ENCODE results near the gene NF2. TPM values are rescaled to one million over a fixed set of nuclear protein-coding genes. Genes with fewer than 3 reads are reported as not detected.

NF2 gene
- total RNA-seq, 2 donors from 2014 or later, result 45.7 to 51.4 TPM

DNA sequence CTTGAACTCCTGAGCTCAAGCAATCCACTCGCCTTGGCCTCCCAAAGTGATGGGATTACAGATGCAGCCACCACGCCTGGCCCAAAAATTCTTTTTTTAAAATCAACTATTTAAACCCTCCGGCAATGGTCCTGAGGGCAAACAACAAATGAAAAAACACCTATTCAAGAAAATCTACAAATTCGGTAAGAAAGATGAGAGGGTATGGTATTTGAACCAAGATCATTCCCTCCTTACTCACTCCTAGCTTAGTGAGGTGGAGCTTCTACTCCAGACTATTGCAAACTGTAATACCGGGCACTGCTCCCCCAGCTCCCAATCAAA lies 2.1 kb downstream of the NF2 start:
- Histone ChIP-seq H3K4me3 (ENCODE audit: low read length) (peak overlapping the region; percentile 17), H3K4me1 (ENCODE audit: control insufficient read depth, insufficient read depth, low read length) (peaks cover 4% of the 10 kb centered on the region), H3K27me3 (ENCODE audit: control insufficient read depth, insufficient read depth, low read length, poor library complexity, severe bottlenecking) (no peaks in the 10 kb centered on the region), H3K9me3 (ENCODE audit: control insufficient read depth, low read length) (peaks cover 5% of the 10 kb centered on the region), H3K9ac (ENCODE audit: extremely low read depth, low read length, poor library complexity, severe bottlenecking) (no peak overlapping the region), H3K36me3 (ENCODE audit: control insufficient read depth, insufficient read depth, low read length) (peaks cover 9% of the 10 kb centered on the region), H3K27ac (ENCODE audit: low read depth, low read length) (no peak overlapping the region)
- no peak overlapping the region for H3K4me3 Mint-ChIP-seq
- H3K9me3 Mint-ChIP-seq, result peaks cover under 1% of the 10 kb centered on the region
- H3K27ac Mint-ChIP-seq, result no peak overlapping the region
- peaks cover 10% of the 10 kb centered on the region for H3K36me3 Mint-ChIP-seq (ENCODE audit: low read depth)
- TF ChIP-seq, protein P1, sequence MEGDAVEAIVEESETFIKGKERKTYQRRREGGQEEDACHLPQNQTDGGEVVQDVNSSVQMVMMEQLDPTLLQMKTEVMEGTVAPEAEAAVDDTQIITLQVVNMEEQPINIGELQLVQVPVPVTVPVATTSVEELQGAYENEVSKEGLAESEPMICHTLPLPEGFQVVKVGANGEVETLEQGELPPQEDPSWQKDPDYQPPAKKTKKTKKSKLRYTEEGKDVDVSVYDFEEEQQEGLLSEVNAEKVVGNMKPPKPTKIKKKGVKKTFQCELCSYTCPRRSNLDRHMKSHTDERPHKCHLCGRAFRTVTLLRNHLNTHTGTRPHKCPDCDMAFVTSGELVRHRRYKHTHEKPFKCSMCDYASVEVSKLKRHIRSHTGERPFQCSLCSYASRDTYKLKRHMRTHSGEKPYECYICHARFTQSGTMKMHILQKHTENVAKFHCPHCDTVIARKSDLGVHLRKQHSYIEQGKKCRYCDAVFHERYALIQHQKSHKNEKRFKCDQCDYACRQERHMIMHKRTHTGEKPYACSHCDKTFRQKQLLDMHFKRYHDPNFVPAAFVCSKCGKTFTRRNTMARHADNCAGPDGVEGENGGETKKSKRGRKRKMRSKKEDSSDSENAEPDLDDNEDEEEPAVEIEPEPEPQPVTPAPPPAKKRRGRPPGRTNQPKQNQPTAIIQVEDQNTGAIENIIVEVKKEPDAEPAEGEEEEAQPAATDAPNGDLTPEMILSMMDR (conservative IDR thresholded peaks at IDR 0.05), result no peak
- no peaks in the 10 kb centered on the region for H3K27me3 Mint-ChIP-seq (ENCODE audit: insufficient read depth)
- WGBS, 2 experiments (ENCODE audit: insufficient coverage in 1 of 2, insufficient read length in 1 of 2), result 97 to 100% methylated on average over 1 to 5 of the region's 5 CpGs
- DNase-seq, result no peak
- H3K4me1 Mint-ChIP-seq, result peaks cover 12% of the 10 kb centered on the region

DNA sequence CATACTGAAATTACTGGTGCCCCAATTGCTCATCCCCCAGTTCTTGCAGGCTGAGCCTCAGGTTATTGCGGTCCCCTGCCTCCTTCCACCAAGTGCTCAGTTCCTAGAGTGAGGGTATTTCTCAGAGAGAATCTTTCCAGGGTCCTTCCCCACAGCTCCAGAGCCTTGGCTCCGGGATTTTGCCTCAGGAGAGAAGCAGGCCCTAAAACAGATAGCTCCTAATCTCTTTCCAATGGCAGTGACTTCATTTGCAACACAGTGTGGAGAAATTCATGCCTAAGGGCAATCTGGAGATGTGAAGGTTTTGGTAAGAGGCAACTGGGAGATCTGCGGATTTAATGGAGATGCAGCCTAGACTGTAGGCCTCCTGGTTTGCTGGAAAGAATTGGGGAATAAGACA lies 2.9 kb downstream of the NF2 start:
- Mint-ChIP-seq H3K27me3 (ENCODE audit: insufficient read depth) (no peaks in the 10 kb centered on the region), H3K4me1 (peaks cover 12% of the 10 kb centered on the region), H3K9me3 (peaks cover 7% of the 10 kb centered on the region), H3K4me3 (no peak overlapping the region), H3K27ac (no peak overlapping the region), H3K36me3 (ENCODE audit: low read depth) (peaks cover 10% of the 10 kb centered on the region)
- H3K27me3 ChIP-seq (ENCODE audit: control insufficient read depth, insufficient read depth, low read length, poor library complexity, severe bottlenecking), result no peaks in the 10 kb centered on the region
- TF ChIP-seq, protein P1 (conservative IDR thresholded peaks at IDR 0.05), result no peak
- no peak for DNase-seq
- H3K36me3 ChIP-seq (ENCODE audit: control insufficient read depth, insufficient read depth, low read length), result peaks cover 11% of the 10 kb centered on the region
- H3K9ac ChIP-seq (ENCODE audit: extremely low read depth, low read length, poor library complexity, severe bottlenecking), result no peak overlapping the region
- H3K4me1 ChIP-seq (ENCODE audit: control insufficient read depth, insufficient read depth, low read length), result peaks cover 4% of the 10 kb centered on the region
- H3K27ac ChIP-seq (ENCODE audit: low read depth, low read length), result no peak overlapping the region
- peaks cover 13% of the 10 kb centered on the region for H3K9me3 ChIP-seq (ENCODE audit: control insufficient read depth, low read length)
- 89 to 94% methylated on average over 2 to 3 of the region's 3 CpGs for WGBS, 2 experiments (ENCODE audit: insufficient coverage in 1 of 2, insufficient read length in 1 of 2)
- peak overlapping the region; percentile 17 for H3K4me3 ChIP-seq (ENCODE audit: low read length)

DNA sequence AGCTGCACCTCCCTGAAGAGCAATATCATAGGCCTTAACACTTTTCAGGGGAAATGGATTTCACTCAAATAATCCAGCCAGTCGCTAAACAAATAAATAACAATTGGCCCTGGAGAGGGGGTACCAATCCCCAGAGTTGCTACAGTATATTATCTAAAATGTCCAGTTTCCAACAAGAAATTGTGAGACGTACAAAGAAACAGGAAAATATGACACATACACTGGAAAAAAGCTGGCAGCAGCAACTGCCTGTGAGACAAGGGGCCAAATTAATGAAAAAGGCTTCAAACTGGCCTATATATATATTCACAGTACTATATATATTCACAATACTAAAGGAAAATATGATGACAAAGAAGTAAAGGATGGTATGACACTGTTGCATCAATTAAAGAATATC lies 4.0 kb downstream of the NF2 start:
- Histone ChIP-seq H3K9ac (ENCODE audit: extremely low read depth, low read length, poor library complexity, severe bottlenecking) (no peak overlapping the region), H3K4me3 (ENCODE audit: low read length) (no peak overlapping the region), H3K9me3 (ENCODE audit: control insufficient read depth, low read length) (peaks cover 17% of the 10 kb centered on the region), H3K27ac (ENCODE audit: low read depth, low read length) (no peak overlapping the region), H3K27me3 (ENCODE audit: control insufficient read depth, insufficient read depth, low read length, poor library complexity, severe bottlenecking) (no peaks in the 10 kb centered on the region), H3K4me1 (ENCODE audit: control insufficient read depth, insufficient read depth, low read length) (peaks cover 4% of the 10 kb centered on the region), H3K36me3 (ENCODE audit: control insufficient read depth, insufficient read depth, low read length) (peaks cover 11% of the 10 kb centered on the region)
- DNase-seq, result no peak
- H3K27ac Mint-ChIP-seq, result no peak overlapping the region
- H3K9me3 Mint-ChIP-seq, result peaks cover 10% of the 10 kb centered on the region
- WGBS, 2 experiments (ENCODE audit: insufficient coverage in 1 of 2, insufficient read length in 1 of 2), result 92 to 94% methylated on average over 2 of the region's 2 CpGs
- H3K4me1 Mint-ChIP-seq, result peaks cover 12% of the 10 kb centered on the region
- H3K27me3 Mint-ChIP-seq (ENCODE audit: insufficient read depth), result no peaks in the 10 kb centered on the region
- H3K4me3 Mint-ChIP-seq, result no peak overlapping the region
- TF ChIP-seq, protein P1 (conservative IDR thresholded peaks at IDR 0.05), result no peak
- peaks cover 10% of the 10 kb centered on the region for H3K36me3 Mint-ChIP-seq (ENCODE audit: low read depth)
